HepG2 (cell line): ENCODE results near the gene LCE1B. TPM values are rescaled to one million over a fixed set of nuclear protein-coding genes. Genes with fewer than 3 reads are reported as not detected.

ENCODE experiments used
- ATAC-seq: fragments of 200-7000 bp; cut with Tn5 transposase; 3 replicates; pipeline ENCODE4 v1.9.1; 2020; ENCODE audit warnings: mild to moderate bottlenecking, moderate library complexity
- BruUV-seq: library from RNA; stranded (reverse); fragments of 400-500 nt; replicated peaks from 2 replicates; lab custom pipeline; 2021; lab: Mats Ljungman, UMichigan
- CTCF ChIA-PET: fragments of 300-600 bp; formaldehyde crosslinking; extraction: SDS; loops from one replicate; lab custom pipeline; 2021; ENCODE audit warnings: low total read pairs, inconsistent platforms, low intra/inter-chr PET ratio; lab: Yijun Ruan, JAX
- POLR2A ChIA-PET: fragments of 350-600 bp; sonication (Branson Sonifier 250); formaldehyde crosslinking; loops from one replicate; lab custom pipeline; 2020; ENCODE audit warnings: antibody characterized with exemption, inconsistent platforms; lab: Yijun Ruan, JAX
- DNase-seq: peaks from one replicate; pipeline ENCODE4 v3.0.0-alpha.2; 2015; ENCODE audit warnings: low spot score
- FAIRE-seq: peaks from 3 replicates; lab custom pipeline; 2011; peaks lifted over from hg19 to GRCh38; lab: Jason Lieb, UNC
- H2AFZ ChIP-seq: one replicate; pipeline ENCODE4 v1.6.1; 2011; ENCODE audit warnings: low read length, inconsistent platforms
- H3K27ac ChIP-seq: fragments of 300-600 bp; 3 replicates; pipeline ENCODE4 v1.8.0; 2011; ENCODE audit warnings: mixed run types, mild to moderate bottlenecking, mixed read lengths, low read length, inconsistent platforms; ENCODE audit not compliant: insufficient read depth; ENCODE audit errors: extremely low read length
- H3K27me3 ChIP-seq, 2 experiments: fragments of 200-600 bp in 1 of 2; 2 replicates in 1 of 2; 3 replicates in 1 of 2; pipeline versions ENCODE4 v1.6.0 to v1.8.0; 2011; ENCODE audit warnings: low read length in 2 of 2, mild to moderate bottlenecking in 2 of 2, moderate library complexity in 2 of 2, inconsistent platforms in 1 of 2; ENCODE audit not compliant: insufficient read depth in 2 of 2, control insufficient read depth in 1 of 2
- H3K36me3 ChIP-seq, 2 experiments: fragments of 200-600 bp in 1 of 2; replicated peaks in 1 of 2; 2 replicates in 1 of 2; 3 replicates in 1 of 2; pipeline versions ENCODE4 v1.5.1 to v1.8.0; 2011; ENCODE audit warnings: low read length in 2 of 2, inconsistent platforms in 1 of 2; ENCODE audit not compliant: insufficient read depth in 2 of 2, control insufficient read depth in 1 of 2
- H3K4me1 ChIP-seq: 2 replicates; pipeline ENCODE4 v1.5.1; 2012; ENCODE audit warnings: low read length, inconsistent platforms; ENCODE audit not compliant: insufficient read depth
- H3K4me2 ChIP-seq: 2 replicates; pipeline ENCODE4 v1.6.0; 2011; ENCODE audit warnings: low read depth, low read length, inconsistent platforms
- H3K4me3 ChIP-seq, 3 experiments: fragments of 200-600 bp in 1 of 3; sonication (generic), shearing (Covaris generic) in 1 of 3; replicated peaks in 1 of 3; 2 replicates each; pipeline ENCODE4 v1.5.1; 2011 to 2016; ENCODE audit warnings: low read length in 3 of 3, inconsistent platforms in 2 of 3, low read depth in 2 of 3, mild to moderate bottlenecking in 2 of 3, control low read depth in 1 of 3, mixed read lengths in 1 of 3; ENCODE audit not compliant: insufficient read depth in 1 of 3
- H3K79me2 ChIP-seq: one replicate; pipeline ENCODE4 v1.6.1; 2011; ENCODE audit warnings: low read length, inconsistent platforms; ENCODE audit not compliant: insufficient read depth
- H3K9ac ChIP-seq: 2 replicates; pipeline ENCODE4 v1.6.0; 2011; ENCODE audit warnings: mild to moderate bottlenecking, low read depth, low read length, inconsistent platforms; ENCODE audit not compliant: insufficient read depth
- H3K9me3 ChIP-seq: 2 replicates; pipeline ENCODE4 v1.5.1; 2012; ENCODE audit warnings: mild to moderate bottlenecking, low read length
- H4K20me1 ChIP-seq: 2 replicates; pipeline ENCODE4 v1.6.0; 2011; ENCODE audit warnings: inconsistent platforms, mild to moderate bottlenecking, low read length, moderate library complexity; ENCODE audit not compliant: insufficient read depth
- DNMT1 ChIP-seq: sonication (generic); formaldehyde crosslinking; IDR thresholded peaks from 2 replicates; pipeline ENCODE4 v1.5.1; 2020; ENCODE audit warnings: mild to moderate bottlenecking, missing genetic modification reagents
- GRHL1 ChIP-seq: sonication (generic); formaldehyde crosslinking; conservative IDR thresholded peaks from 2 replicates; pipeline ENCODE4 v1.8.0; 2022; ENCODE audit warnings: missing genetic modification reagents
- HOMEZ ChIP-seq: IDR thresholded peaks from 2 replicates; pipeline ENCODE4 v1.6.1; 2016; ENCODE audit warnings: low read depth
- KMT2A ChIP-seq: sonication (generic); formaldehyde crosslinking; IDR thresholded peaks from 2 replicates; pipeline ENCODE4 v1.4.0; 2020; ENCODE audit warnings: missing genetic modification reagents
- MTA1 ChIP-seq: sonication (generic); formaldehyde crosslinking; IDR thresholded peaks from 2 replicates; pipeline ENCODE4 v1.4.0; 2020; ENCODE audit warnings: missing genetic modification reagents, mild to moderate bottlenecking, borderline replicate concordance
- PREB ChIP-seq: sonication (generic); formaldehyde crosslinking; IDR thresholded peaks from 2 replicates; pipeline ENCODE4 v1.4.0; 2020; ENCODE audit warnings: missing genetic modification reagents
- TFAP4 ChIP-seq: sonication (generic); IDR thresholded peaks from 2 replicates; pipeline ENCODE4 v1.6.1; 2016; ENCODE audit warnings: low read depth, borderline replicate concordance
- ZFP36L1 ChIP-seq: sonication (generic); formaldehyde crosslinking; IDR thresholded peaks from 2 replicates; pipeline ENCODE4 v1.8.0; 2022; ENCODE audit warnings: mild to moderate bottlenecking, missing genetic modification reagents, moderate library complexity
- ZNF234 ChIP-seq: sonication (generic); formaldehyde crosslinking; conservative IDR thresholded peaks from 2 replicates; pipeline ENCODE4 v1.5.1; 2020; ENCODE audit warnings: mild to moderate bottlenecking, missing genetic modification reagents
- ZNF256 ChIP-seq: sonication (generic); formaldehyde crosslinking; conservative IDR thresholded peaks from 2 replicates; pipeline ENCODE4 v1.4.0; 2020; ENCODE audit warnings: missing genetic modification reagents
- ZNF354B ChIP-seq: sonication (generic); formaldehyde crosslinking; IDR thresholded peaks from 2 replicates; pipeline ENCODE4 v1.8.0; 2022; ENCODE audit warnings: mild to moderate bottlenecking, missing genetic modification reagents
- ZNF609 ChIP-seq: sonication (generic); formaldehyde crosslinking; IDR thresholded peaks from 2 replicates; pipeline ENCODE4 v1.4.0; 2020; ENCODE audit warnings: mild to moderate bottlenecking, missing genetic modification reagents, borderline replicate concordance
- ZSCAN5A ChIP-seq: sonication (generic); formaldehyde crosslinking; IDR thresholded peaks from 2 replicates; pipeline ENCODE4 v1.8.0; 2022; ENCODE audit warnings: mild to moderate bottlenecking, missing genetic modification reagents, borderline replicate concordance
- WGBS: methylation state at CpG from one replicate; pipeline ENCODE4 v1.1.6; 2017; ENCODE audit warnings: low lambda C conversion rate; 5-methylcytosine and 5-hydroxymethylcytosine counted together
- in situ Hi-C: cut with HindIII; loops from 2 replicates; pipeline ENCODE4 v1.10.0; 2017; ENCODE audit warnings: low pct_unique_long_range_greater_than_20kb; ENCODE audit not compliant: extremely low pct_ligation_motif_present
- intact Hi-C: fragments of 100-400 bp; cut with micrococcal nuclease; formaldehyde crosslinking; loops from one replicate; pipeline ENCODE4 v1.10.0; 2022; ENCODE audit not compliant: unreplicated experiment
- polyA plus RNA-seq, 8 experiments: library from polyadenylated mRNA; depleted of rRNA in 3 of 8; stranded (reverse) in 7 of 8; unstranded in 1 of 8; fragments of >200 nt; fragmentation: Illumina TruSeq in 4 of 8; extraction: Trizol in 4 of 8; gene quantifications; 2 replicates each; pipeline versions ENCODE4 v1.2.1 to v1.2.3, GENCODE V29; 2011 to 2016; ENCODE audit warnings: low read depth in 4 of 8, missing spikeins in 1 of 8, mixed read lengths in 1 of 8; ENCODE audit not compliant: insufficient read depth in 1 of 8
- total RNA-seq, 5 experiments: library from RNA; depleted of rRNA; stranded (reverse); fragments of >200 nt; fragmentation: Illumina TruSeq; extraction: Trizol; gene quantifications; 2 replicates each; pipeline ENCODE4 v1.2.3, GENCODE V29; 2016; ENCODE audit warnings: low read depth in 1 of 5

Gene LCE1B
- total and polyA plus RNA-seq, 2 of the 13 experiments (the other 11 are each of a cell fraction or from before 2014, with no cell fraction given), result not detected

GRCh38 chr1:152795686-152796085 lies 16.1 kb upstream of the LCE1B start:
- no peaks in the 10 kb centered on the region for H4K20me1 ChIP-seq
- no peaks in the 10 kb centered on the region for H3K36me3 ChIP-seq
- no peak overlapping the region for H3K9ac ChIP-seq
- intact Hi-C loops, result no loop called here
- no TSS peak for BruUV-seq
- no peak overlapping the region for H3K4me3 ChIP-seq
- no peak overlapping the region for H3K27ac ChIP-seq
- H3K4me1 ChIP-seq, result no peaks in the 10 kb centered on the region
- no peaks in the 10 kb centered on the region for H3K79me2 ChIP-seq
- CTCF ChIA-PET, result no interaction called here
- no peaks in the 10 kb centered on the region for H3K27me3 ChIP-seq
- H3K4me2 ChIP-seq, result no peak overlapping the region
- 25% methylated on average over 4 of the region's 4 CpGs for WGBS
- no peak overlapping the region for H2AFZ ChIP-seq
- POLR2A ChIA-PET, result no interaction called here
- FAIRE-seq (no peak), ATAC-seq (no peak), DNase-seq (no peak)
- in situ Hi-C loops, result no loop called here
- no peaks in the 10 kb centered on the region for H3K9me3 ChIP-seq
- TF ChIP-seq ZNF354B (no peak), KMT2A (CRISPR knock-in tag) (no peak), MTA1 (CRISPR knock-in tag) (no peak), GRHL1 (CRISPR knock-in tag) (no peak), HOMEZ (CRISPR knock-in tag) (no peak), ZNF256 (CRISPR knock-in tag) (no peak), ZNF609 (CRISPR knock-in tag) (no peak), PREB (CRISPR knock-in tag) (no peak), DNMT1 (CRISPR knock-in tag) (no peak), TFAP4 (no peak), ZSCAN5A (CRISPR knock-in tag) (no peak), ZFP36L1 (CRISPR knock-in tag) (no peak), ZNF234 (CRISPR knock-in tag) (no peak)
